SK-N-SH (cell line): ENCODE data around the gene POMGNT1.

ENCODE experiments used
- EZH2phosphoT487 ChIP-seq: fragments of 200-600 bp; sonication (generic); IDR thresholded peaks from 2 replicates; pipeline ENCODE4 v1.6.1; 2017; ENCODE audit warnings: low read depth, mixed run types, mild to moderate bottlenecking, antibody characterized with exemption, moderate library complexity, borderline replicate concordance
- JUND ChIP-seq: IDR thresholded peaks from 2 replicates; pipeline ENCODE4 v1.4.0; 2012
- POLR2AphosphoS5 ChIP-seq: IDR thresholded peaks from 2 replicates; pipeline ENCODE4 v1.6.1; 2012; ENCODE audit warnings: low read depth, low read length
- RAD21 ChIP-seq: IDR thresholded peaks from 2 replicates; pipeline ENCODE4 v1.6.1; 2012; ENCODE audit warnings: mild to moderate bottlenecking, low read length
- RFX5 ChIP-seq: IDR thresholded peaks from 2 replicates; pipeline ENCODE4 v1.6.1; 2012; ENCODE audit warnings: mild to moderate bottlenecking, improper control_type of control experiment, low read length
- SIN3A ChIP-seq: IDR thresholded peaks from 2 replicates; pipeline ENCODE4 v1.6.1; 2012; ENCODE audit warnings: low read depth, mild to moderate bottlenecking, low read length, moderate library complexity, borderline replicate concordance
- TF ChIP-seq, protein P1 (sequence below): fragments of 200-600 bp; sonication (generic); IDR thresholded peaks from 2 replicates; pipeline ENCODE4 v1.6.1; 2017; ENCODE audit warnings: antibody characterized with exemption, mild to moderate bottlenecking, moderate library complexity
- TF ChIP-seq, protein P2 (sequence below): IDR thresholded peaks from 2 replicates; pipeline ENCODE4 v1.4.0; 2012; ENCODE audit warnings: low read depth

DNA sequence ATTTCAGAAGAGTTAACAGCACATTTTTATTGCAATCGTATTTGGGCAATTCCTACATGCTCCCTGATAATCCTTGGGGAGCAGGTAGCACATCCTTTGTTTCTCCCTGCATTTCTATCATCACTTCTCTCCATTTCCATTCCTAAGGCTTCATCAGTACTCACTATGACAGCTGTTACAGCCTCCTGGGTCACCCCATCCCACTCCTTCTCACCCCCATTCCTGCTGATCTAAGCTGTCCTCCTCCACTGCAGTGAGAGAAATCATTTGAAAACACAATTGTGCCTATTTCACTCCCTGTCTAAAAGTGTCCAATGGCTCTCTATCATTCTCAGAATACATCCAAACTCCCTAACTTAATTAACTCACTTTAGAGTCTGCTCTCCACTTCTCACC, 40.3 kb downstream of the POMGNT1 start:
- TF ChIP-seq, protein P1, sequence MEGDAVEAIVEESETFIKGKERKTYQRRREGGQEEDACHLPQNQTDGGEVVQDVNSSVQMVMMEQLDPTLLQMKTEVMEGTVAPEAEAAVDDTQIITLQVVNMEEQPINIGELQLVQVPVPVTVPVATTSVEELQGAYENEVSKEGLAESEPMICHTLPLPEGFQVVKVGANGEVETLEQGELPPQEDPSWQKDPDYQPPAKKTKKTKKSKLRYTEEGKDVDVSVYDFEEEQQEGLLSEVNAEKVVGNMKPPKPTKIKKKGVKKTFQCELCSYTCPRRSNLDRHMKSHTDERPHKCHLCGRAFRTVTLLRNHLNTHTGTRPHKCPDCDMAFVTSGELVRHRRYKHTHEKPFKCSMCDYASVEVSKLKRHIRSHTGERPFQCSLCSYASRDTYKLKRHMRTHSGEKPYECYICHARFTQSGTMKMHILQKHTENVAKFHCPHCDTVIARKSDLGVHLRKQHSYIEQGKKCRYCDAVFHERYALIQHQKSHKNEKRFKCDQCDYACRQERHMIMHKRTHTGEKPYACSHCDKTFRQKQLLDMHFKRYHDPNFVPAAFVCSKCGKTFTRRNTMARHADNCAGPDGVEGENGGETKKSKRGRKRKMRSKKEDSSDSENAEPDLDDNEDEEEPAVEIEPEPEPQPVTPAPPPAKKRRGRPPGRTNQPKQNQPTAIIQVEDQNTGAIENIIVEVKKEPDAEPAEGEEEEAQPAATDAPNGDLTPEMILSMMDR, result no peak
- no peak for TF ChIP-seq SIN3A
- no peak for TF ChIP-seq RFX5
- no peak for TF ChIP-seq POLR2AphosphoS5
- no peak for TF ChIP-seq RAD21
- TF ChIP-seq, protein P2, sequence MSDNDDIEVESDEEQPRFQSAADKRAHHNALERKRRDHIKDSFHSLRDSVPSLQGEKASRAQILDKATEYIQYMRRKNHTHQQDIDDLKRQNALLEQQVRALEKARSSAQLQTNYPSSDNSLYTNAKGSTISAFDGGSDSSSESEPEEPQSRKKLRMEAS, result no peak
- no peak for TF ChIP-seq EZH2phosphoT487
- no peak for TF ChIP-seq JUND
